OCI-LY3 (cell line): Measurements from ENCODE around the gene POLR3H.

Experiments used
- H2AFZ ChIP-seq: fragments of 200-600, 300-600 bp; shearing (Covaris generic); 2 replicates; pipeline ENCODE4 v1.6.0; 2014; ENCODE audit warnings: antibody characterized with exemption, low read depth, low read length
- H3K27ac ChIP-seq: fragments of 200-600, 300-600 bp; sonication (generic); 2 replicates; pipeline ENCODE4 v1.5.1; 2014; ENCODE audit warnings: mild to moderate bottlenecking, low read length, moderate library complexity, mixed read lengths
- H3K27me3 ChIP-seq: fragments of 200-600, 300-600 bp; sonication (generic); 2 replicates; pipeline ENCODE4 v1.6.1; 2014; ENCODE audit warnings: low read depth, low read length, mixed read lengths
- H3K36me3 ChIP-seq: fragments of 200-600, 300-600 bp; sonication (generic); replicated peaks from 2 replicates; pipeline ENCODE3; 2014; ENCODE audit warnings: low read depth, low read length, mixed read lengths
- H3K4me1 ChIP-seq: fragments of 300-600, 200-600 bp; sonication (generic); 2 replicates; pipeline ENCODE4 v1.6.1; 2014; ENCODE audit warnings: low read length, mixed read lengths
- H3K4me2 ChIP-seq: fragments of 200-600, 300-600 bp; sonication (generic); 2 replicates; pipeline ENCODE4 v1.6.1; 2014; ENCODE audit warnings: low read length, mixed read lengths
- H3K4me3 ChIP-seq: fragments of 300-600, 200-600 bp; sonication (generic); 2 replicates; pipeline ENCODE4 v1.5.1; 2014; ENCODE audit warnings: antibody characterized with exemption, mild to moderate bottlenecking, low read length, moderate library complexity
- H3K79me2 ChIP-seq: fragments of 300-600, 200-600 bp; shearing (Covaris generic); 2 replicates; pipeline ENCODE4 v1.6.1; 2014; ENCODE audit warnings: mild to moderate bottlenecking, low read length, mixed read lengths
- H3K9ac ChIP-seq: fragments of 300-600, 200-600 bp; shearing (Covaris generic); 2 replicates; pipeline ENCODE4 v1.6.0; 2014; ENCODE audit warnings: mild to moderate bottlenecking, low read length, moderate library complexity
- H3K9me3 ChIP-seq: fragments of 200-600, 300-600 bp; shearing (Covaris generic); 2 replicates; pipeline ENCODE4 v1.6.1; 2014; ENCODE audit warnings: low read length, mixed read lengths; ENCODE audit not compliant: insufficient read depth
- H4K20me1 ChIP-seq: fragments of 200-600, 300-600 bp; sonication (generic); 2 replicates; pipeline ENCODE4 v1.6.1; 2016; ENCODE audit warnings: low read length, mixed read lengths; ENCODE audit not compliant: insufficient read depth
- CTCF ChIP-seq: fragments of 200-600, 300-600 bp; sonication (generic); IDR thresholded peaks from 2 replicates; pipeline ENCODE4 v1.5.1; 2014; ENCODE audit warnings: antibody characterized with exemption, low read length, low read depth
- EZH2phosphoT487 ChIP-seq: fragments of 200-600 bp; shearing (Covaris generic); IDR thresholded peaks from 2 replicates; pipeline ENCODE4 v1.6.1; 2018; ENCODE audit warnings: antibody characterized with exemption, mixed run types, low read depth

Gene POLR3H

GRCh38 chr22:41487037-41487935, 57.0 kb downstream of the POLR3H start:
- Histone ChIP-seq H3K9ac (no peak overlapping the region), H3K4me1 (no peaks in the 10 kb centered on the region), H3K4me2 (no peak overlapping the region), H3K4me3 (no peak overlapping the region), H3K27me3 (no peaks in the 10 kb centered on the region), H3K9me3 (no peaks in the 10 kb centered on the region), H4K20me1 (peaks cover 46% of the 10 kb centered on the region), H3K27ac (no peak overlapping the region), H3K36me3 (peaks cover 2% of the 10 kb centered on the region), H3K79me2 (peaks cover 82% of the 10 kb centered on the region), H2AFZ (no peak overlapping the region)
- TF ChIP-seq CTCF (no peak), EZH2phosphoT487 (no peak)

GRCh38 chr22:41485033-41485432, 59.2 kb downstream of the POLR3H start:
- no peak overlapping the region for H3K9ac ChIP-seq
- H3K79me2 ChIP-seq = peaks cover 88% of the 10 kb centered on the region
- no peaks in the 10 kb centered on the region for H3K9me3 ChIP-seq
- no peak overlapping the region for H3K27ac ChIP-seq
- H3K4me3 ChIP-seq = no peak overlapping the region
- H3K4me2 ChIP-seq = no peak overlapping the region
- H3K36me3 ChIP-seq = peaks cover 2% of the 10 kb centered on the region
- H3K4me1 ChIP-seq = no peaks in the 10 kb centered on the region; the same call in 1 of the 2 replicates
- H2AFZ ChIP-seq = no peak overlapping the region
- TF ChIP-seq CTCF (no peak), EZH2phosphoT487 (no peak)
- peaks cover 52% of the 10 kb centered on the region for H4K20me1 ChIP-seq
- H3K27me3 ChIP-seq = no peaks in the 10 kb centered on the region

GRCh38 chr22:41482319-41482935, 61.8 kb downstream of the POLR3H start:
- Histone ChIP-seq H3K4me2 (no peak overlapping the region), H3K79me2 (peaks cover 84% of the 10 kb centered on the region), H2AFZ (no peak overlapping the region), H3K9ac (no peak overlapping the region), H4K20me1 (peaks cover 37% of the 10 kb centered on the region), H3K27me3 (no peaks in the 10 kb centered on the region), H3K4me3 (no peak overlapping the region), H3K9me3 (no peaks in the 10 kb centered on the region), H3K4me1 (peaks cover 21% of the 10 kb centered on the region), H3K27ac (no peak overlapping the region), H3K36me3 (peaks cover 5% of the 10 kb centered on the region)
- TF ChIP-seq CTCF (no peak), EZH2phosphoT487 (no peak)

- no peak overlapping the region for H2AFZ ChIP-seq
- no peak overlapping the region for H3K4me2 ChIP-seq
- no peak overlapping the region for H3K27ac ChIP-seq
- H3K9me3 ChIP-seq = no peaks in the 10 kb centered on the region
- H3K4me3 ChIP-seq = no peak overlapping the region
- H3K79me2 ChIP-seq = peaks cover 82% of the 10 kb centered on the region
- H3K27me3 ChIP-seq = no peaks in the 10 kb centered on the region
- TF ChIP-seq CTCF (no peak), EZH2phosphoT487 (no peak)
- peaks cover 32% of the 10 kb centered on the region for H4K20me1 ChIP-seq
- peaks cover 22% of the 10 kb centered on the region for H3K4me1 ChIP-seq
- H3K36me3 ChIP-seq = peaks cover 6% of the 10 kb centered on the region
- H3K9ac ChIP-seq = no peak overlapping the region
These were observed 62.3 kb downstream of the POLR3H start for GRCh38 chr22:41481925-41482318.
